Tibial nerve (tissue), 4 donors: Measurements from ENCODE around the gene MAFG.

Experiments
- EP300 ChIP-seq, 2 donors: sonication (generic); formaldehyde crosslinking; IDR thresholded peaks; one replicate each; pipeline ENCODE4 v1.6.1; 2017; ENCODE audit warnings: antibody characterized with exemption in 2 of 2, mild to moderate bottlenecking in 1 of 2
- POLR2A ChIP-seq, 2 donors: fragments of 450-650 bp; IDR thresholded peaks; one replicate each; pipeline ENCODE4 v1.6.1; 2017; ENCODE audit warnings: antibody characterized with exemption in 2 of 2, mild to moderate bottlenecking in 2 of 2, moderate library complexity in 2 of 2
- TF ChIP-seq, protein P1 (sequence below), 5 experiments: fragments of 200-600 bp in 3 of 5; fragments of 450-650 bp in 2 of 5; sonication (generic) in 3 of 5; IDR thresholded peaks; one replicate each; pipeline ENCODE4 v1.5.1; 2016 to 2019; ENCODE audit warnings: antibody characterized with exemption in 5 of 5, mild to moderate bottlenecking in 3 of 5, moderate library complexity in 2 of 5

DNA sequence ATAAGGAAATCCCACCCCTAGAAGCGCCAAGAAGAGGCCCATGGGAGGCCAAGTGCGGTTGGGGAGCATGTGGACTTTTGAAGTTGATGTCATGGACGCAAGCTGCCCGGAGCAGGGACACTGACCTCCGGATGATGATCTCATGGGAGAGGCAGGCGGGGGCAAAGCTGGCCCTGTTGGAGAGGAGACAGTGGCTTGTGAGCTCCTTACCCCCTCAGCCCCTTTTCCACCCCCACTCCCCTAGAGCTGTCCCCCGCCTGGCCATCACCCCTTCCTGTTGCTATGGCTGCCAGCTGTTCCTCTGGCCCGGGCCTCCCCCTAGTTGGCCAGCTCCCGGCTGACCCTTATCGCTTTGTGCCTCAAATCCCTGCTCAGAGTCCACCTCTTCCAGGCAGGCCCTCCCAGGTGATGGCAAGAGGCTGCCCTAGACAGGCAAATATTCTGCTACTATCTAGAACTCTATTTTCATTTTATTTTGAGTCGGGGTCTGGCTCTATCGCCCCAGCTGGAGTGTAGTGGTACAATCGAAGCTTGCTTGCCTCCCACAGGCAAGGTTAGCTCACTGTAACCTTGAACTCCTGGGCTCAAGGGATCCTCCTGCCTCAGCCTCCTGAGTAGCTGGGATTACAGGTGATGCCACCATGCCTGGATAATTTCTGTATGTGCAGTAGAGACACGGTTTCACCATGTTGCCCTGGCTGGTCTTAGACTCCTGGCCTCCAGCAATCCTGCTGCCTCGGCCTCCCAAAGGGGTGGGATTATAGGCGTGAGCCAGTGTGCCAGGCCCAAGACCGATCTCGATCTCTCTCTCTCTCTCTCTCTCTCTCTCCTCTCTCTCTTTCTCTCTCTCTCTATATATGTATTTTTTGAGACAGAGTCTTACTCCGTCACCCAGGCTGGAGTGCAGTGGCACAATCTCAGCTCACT lies 26.9 kb upstream of the MAFG start:
- TF ChIP-seq, protein P1, sequence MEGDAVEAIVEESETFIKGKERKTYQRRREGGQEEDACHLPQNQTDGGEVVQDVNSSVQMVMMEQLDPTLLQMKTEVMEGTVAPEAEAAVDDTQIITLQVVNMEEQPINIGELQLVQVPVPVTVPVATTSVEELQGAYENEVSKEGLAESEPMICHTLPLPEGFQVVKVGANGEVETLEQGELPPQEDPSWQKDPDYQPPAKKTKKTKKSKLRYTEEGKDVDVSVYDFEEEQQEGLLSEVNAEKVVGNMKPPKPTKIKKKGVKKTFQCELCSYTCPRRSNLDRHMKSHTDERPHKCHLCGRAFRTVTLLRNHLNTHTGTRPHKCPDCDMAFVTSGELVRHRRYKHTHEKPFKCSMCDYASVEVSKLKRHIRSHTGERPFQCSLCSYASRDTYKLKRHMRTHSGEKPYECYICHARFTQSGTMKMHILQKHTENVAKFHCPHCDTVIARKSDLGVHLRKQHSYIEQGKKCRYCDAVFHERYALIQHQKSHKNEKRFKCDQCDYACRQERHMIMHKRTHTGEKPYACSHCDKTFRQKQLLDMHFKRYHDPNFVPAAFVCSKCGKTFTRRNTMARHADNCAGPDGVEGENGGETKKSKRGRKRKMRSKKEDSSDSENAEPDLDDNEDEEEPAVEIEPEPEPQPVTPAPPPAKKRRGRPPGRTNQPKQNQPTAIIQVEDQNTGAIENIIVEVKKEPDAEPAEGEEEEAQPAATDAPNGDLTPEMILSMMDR (IDR thresholded peaks at IDR 0.05), result no peak
- TF ChIP-seq POLR2A (IDR thresholded peaks at IDR 0.05) (no peak), EP300 (IDR thresholded peaks at IDR 0.05) (no peak)
